AG09319 (cell line): ENCODE results near the gene RRAS2.
"Not testable (repeated sequence)": the region's sequence is repeated elsewhere in the genome, so short reads cannot be mapped to it uniquely, and the experiment has no call there.

Experiments used
- DNase-seq: peaks from one replicate; pipeline ENCODE4 v3.0.0-alpha.2; 2010; ENCODE audit warnings: low read depth; ENCODE audit errors: extremely low read depth
- CTCF ChIP-seq: IDR thresholded peaks from 2 replicates; pipeline ENCODE4 v1.5.1; 2011; ENCODE audit warnings: low read depth, mild to moderate bottlenecking, inconsistent platforms, low read length, moderate library complexity

The RRAS2 gene

GRCh38 chr11:14255238-14255534, 103.8 kb downstream of the RRAS2 start:
- no peak for TF ChIP-seq CTCF
- DNase-seq: no peak

DNA sequence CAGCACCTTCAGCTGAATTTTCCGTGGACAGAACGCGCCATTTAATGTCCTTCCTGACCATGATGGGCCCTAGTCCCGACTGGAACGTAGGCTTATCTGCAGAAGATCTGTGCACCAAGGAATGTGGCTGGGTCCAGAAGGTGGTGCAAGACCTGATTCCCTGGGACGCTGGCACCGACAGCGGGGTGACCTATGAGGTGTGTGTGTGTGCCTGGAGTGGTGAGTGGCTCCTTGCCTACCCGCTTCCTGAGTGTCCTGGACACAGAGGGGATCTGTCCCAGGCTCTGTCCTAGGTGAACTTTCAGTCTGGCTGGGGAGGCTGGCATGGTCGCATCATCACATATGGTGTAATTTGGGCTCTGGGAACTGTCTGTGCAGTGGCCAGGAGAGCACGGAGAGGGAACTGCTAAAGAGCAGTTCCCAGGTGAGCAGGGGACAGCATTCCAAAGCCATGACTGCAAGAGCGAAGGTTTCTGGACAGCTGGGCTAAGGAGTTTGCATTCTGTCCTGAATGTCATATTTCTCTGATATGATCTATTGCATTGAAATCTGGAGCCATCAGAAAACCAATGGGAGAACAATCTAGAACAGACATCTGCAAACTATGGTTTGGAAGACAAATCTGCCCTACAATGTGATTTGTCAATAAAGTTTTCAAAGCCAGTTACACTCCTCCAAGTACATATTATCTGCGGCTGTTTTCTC, 104.3 kb downstream of the RRAS2 start:
- no peak for TF ChIP-seq CTCF
- no peak for DNase-seq

GRCh38 chr11:14253840-14254239, 105.1 kb downstream of the RRAS2 start:
- DNase-seq: no peak
- TF ChIP-seq CTCF: no peak

DNA sequence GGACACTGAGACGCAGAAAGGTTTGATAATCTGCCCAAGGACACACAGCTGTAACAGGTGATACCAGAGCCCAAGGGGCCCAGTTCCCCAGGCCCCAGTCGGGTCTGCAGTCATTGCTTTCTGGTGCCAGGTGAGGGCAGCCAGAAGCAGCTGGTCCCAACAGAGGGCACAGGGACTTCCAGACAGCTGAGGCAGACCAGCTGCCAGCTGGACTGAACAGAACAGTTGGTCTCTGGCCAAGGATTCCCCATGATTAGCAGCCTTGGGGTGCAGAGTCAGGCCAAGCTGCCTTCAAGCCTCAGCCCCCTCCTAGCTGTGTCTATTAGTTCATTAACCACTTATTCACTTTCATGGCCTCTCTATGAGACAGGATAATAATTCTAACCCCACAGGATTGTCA, 105.6 kb downstream of the RRAS2 start:
- no peak for DNase-seq
- TF ChIP-seq CTCF: no peak

- DNase-seq: not testable (repeated sequence)
Measured at GRCh38 chr11:14252501-14252900, 106.5 kb downstream of the RRAS2 start.

DNA sequence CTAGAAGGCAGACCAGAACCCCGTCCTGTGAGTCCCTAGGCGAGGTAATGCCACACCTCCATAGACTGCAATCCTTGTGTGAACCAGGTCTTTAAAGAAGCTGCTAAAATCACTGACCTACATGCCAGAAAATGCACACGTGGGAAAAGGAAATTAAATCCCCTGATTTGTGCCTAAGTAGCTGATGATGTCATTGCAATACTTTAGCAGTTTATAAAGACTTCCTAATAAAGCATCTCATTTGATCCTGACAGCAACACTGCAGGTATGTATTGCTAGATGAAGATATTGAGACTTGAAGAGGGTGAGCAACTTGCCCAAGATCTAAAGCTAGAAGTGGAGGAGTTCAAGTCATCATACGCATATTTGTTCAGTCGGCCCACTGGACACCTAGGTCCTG, 107.2 kb downstream of the RRAS2 start:
- DNase-seq: no peak
- no peak for TF ChIP-seq CTCF

DNA sequence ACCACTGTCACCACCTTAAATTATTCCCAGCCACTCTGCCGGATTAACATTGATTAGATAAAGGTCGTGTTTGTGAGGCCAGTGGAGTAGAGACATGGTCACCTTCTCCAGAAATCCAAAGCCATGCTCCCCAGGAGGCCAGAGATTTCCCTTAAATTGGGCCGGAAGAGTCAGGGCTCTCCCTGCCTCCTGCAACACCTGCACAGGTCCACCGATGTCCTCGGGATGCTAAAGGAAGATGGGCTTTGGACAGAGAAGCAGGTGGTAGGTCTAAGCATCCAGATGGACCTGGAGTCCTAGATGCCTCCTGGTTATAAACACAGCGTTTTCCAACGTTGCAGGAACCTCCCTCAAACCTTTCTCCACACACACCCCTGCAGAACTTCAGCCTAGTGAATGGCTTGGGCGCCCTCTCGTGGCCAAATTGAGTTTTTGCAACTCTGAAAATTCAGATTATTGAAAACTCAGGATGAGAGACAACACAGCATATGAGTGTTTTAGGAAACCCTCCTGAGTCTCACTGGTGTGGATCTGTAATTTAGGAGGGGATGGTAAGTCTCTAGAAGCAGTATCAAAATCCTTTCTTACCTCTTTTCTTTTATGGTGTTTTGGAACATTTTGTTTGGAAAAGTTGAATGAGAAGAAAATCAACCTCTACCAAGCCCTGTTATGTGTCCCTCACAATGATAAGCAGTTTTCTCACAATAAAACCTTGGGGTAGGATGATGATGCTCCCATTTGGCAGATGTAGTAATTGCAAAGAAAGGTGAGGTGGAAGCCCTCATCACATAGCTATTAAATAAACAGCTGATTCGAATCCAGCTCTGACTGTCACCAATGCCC, 109.6 kb downstream of the RRAS2 start:
- peak; percentile 76 for TF ChIP-seq CTCF
- DNase-seq: peak; percentile 36
